ENCODE data around the gene CTDSPL.
"Not testable (repeated sequence)": the region's sequence is repeated elsewhere in the genome, so short reads cannot be mapped to it uniquely, and the experiment has no call there.

The CTDSPL gene

DNA sequence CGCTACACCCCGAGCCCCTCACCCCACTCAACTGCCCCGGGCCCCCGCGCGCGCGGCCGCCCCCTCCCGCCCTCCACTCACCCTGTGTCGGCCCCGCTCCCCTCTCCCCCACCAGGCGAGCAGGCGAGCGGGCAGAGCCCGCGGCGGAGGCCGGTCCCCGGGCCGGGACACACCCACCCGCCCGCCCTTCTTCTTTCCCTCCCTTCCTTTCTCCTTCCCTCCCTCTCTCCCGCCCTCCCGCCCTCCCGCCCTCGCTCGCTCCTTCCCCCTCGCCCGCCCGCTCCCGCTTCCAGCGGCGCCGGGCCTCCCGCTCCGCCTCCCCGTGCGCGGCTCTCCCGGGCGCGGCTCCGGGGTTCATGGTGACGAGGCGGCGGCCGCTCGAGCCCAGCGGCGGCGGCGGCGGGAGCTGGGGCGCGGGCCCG is at the start of gene CTDSPL:
TSS of gene CTDSPL (plus strand) at position 261 of the 422 bp plus-strand sequence. CDS start 320 bp downstream, outside the sequence.
- Histone ChIP-seq H3K9me3 (ENCODE audit: control insufficient read depth in 2 of 2, low read length in 2 of 2) (no peaks in the 10 kb centered on the region), H3K27me3 (ENCODE audit: control insufficient read depth in 1 of 2, insufficient read depth in 2 of 2, low read length in 2 of 2) (no peaks in the 10 kb centered on the region), H3K36me3 (ENCODE audit: control insufficient read depth in 2 of 2, insufficient read depth in 2 of 2, low read length in 2 of 2) (no peaks in the 10 kb centered on the region), H3K4me1 (ENCODE audit: control insufficient read depth, insufficient read depth, low read length) (peaks cover 36% of the 10 kb centered on the region), H3K9ac (ENCODE audit: low read length in 2 of 2) (peak within 1 kb of the TSS; percentile 72), H3K27ac (ENCODE audit: low read length) (peak within 1 kb of the TSS; percentile 67), H3K4me3 (ENCODE audit: low read length in 2 of 2) (peak within 1 kb of the TSS; percentile 88 to 93)

GRCh38 chr3:37812499-37812896 is 49.2 kb upstream of the CTDSPL start:
- Histone ChIP-seq H3K27ac (ENCODE audit: low read length) (peak overlapping the region; percentile 53), H3K4me3 (ENCODE audit: low read length in 2 of 2) (peak overlapping the region in 1 of 2 donors; percentile 40), H3K36me3 (ENCODE audit: control insufficient read depth in 2 of 2, insufficient read depth in 2 of 2, low read length in 2 of 2) (peaks cover 5 to 24% of the 10 kb centered on the region in 2 donors), H3K9ac (ENCODE audit: low read length in 2 of 2) (peak overlapping the region in 1 of 2 donors; percentile 5), H3K27me3 (ENCODE audit: control insufficient read depth in 1 of 2, insufficient read depth in 2 of 2, low read length in 2 of 2) (no peaks in the 10 kb centered on the region), H3K4me1 (ENCODE audit: control insufficient read depth, insufficient read depth, low read length) (peaks cover 44% of the 10 kb centered on the region), H3K9me3 (ENCODE audit: control insufficient read depth in 2 of 2, low read length in 2 of 2) (no peaks in the 10 kb centered on the region)

- Histone ChIP-seq H3K27me3 (ENCODE audit: control insufficient read depth in 1 of 2, insufficient read depth in 2 of 2, low read length in 2 of 2) (no peaks in the 10 kb centered on the region), H3K9ac (ENCODE audit: low read length in 2 of 2) (no peak overlapping the region), H3K4me3 (ENCODE audit: low read length in 2 of 2) (no peak overlapping the region), H3K4me1 (ENCODE audit: control insufficient read depth, insufficient read depth, low read length) (peaks cover 49% of the 10 kb centered on the region), H3K27ac (ENCODE audit: low read length) (no peak overlapping the region), H3K9me3 (ENCODE audit: control insufficient read depth in 2 of 2, low read length in 2 of 2) (no peaks in the 10 kb centered on the region), H3K36me3 (ENCODE audit: control insufficient read depth in 2 of 2, insufficient read depth in 2 of 2, low read length in 2 of 2) (peaks cover 3 to 17% of the 10 kb centered on the region in 2 donors)
These were observed 48.3 kb upstream of the CTDSPL start for GRCh38 chr3:37813403-37813802.

DNA sequence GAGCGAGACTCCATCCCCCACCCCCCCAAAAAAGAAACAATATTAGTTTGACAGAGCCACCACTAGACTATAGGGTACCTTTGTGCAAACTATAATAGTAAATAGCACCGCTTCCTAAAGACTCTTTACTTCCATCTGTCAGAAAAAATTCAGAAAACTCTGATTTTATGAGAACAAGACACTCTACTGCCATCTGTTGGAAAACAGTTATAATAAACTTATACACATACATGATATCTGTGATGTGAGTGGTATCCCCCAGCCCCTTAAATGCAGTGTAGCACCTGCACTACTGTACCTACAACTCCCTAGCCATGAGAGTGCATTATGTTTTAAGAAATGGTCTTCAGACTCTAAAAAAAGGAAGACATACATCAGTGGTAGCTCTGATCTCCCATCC is 47.1 kb upstream of the CTDSPL start:
- peaks cover 60% of the 10 kb centered on the region for H3K4me1 ChIP-seq (ENCODE audit: control insufficient read depth, insufficient read depth, low read length)
- no peak overlapping the region for H3K9ac ChIP-seq (ENCODE audit: low read length in 2 of 2)
- H3K27ac ChIP-seq (ENCODE audit: low read length) = no peak overlapping the region
- no peak overlapping the region for H3K4me3 ChIP-seq (ENCODE audit: low read length in 2 of 2)
- no peaks in the 10 kb centered on the region for H3K9me3 ChIP-seq (ENCODE audit: control insufficient read depth in 2 of 2, low read length in 2 of 2)
- peaks cover 0 to 12% of the 10 kb centered on the region in 2 donors for H3K36me3 ChIP-seq (ENCODE audit: control insufficient read depth in 2 of 2, insufficient read depth in 2 of 2, low read length in 2 of 2)
- H3K27me3 ChIP-seq (ENCODE audit: control insufficient read depth in 1 of 2, insufficient read depth in 2 of 2, low read length in 2 of 2) = no peaks in the 10 kb centered on the region

- Histone ChIP-seq H3K4me1 (ENCODE audit: control insufficient read depth, insufficient read depth, low read length) (peaks cover 63% of the 10 kb centered on the region), H3K36me3 (ENCODE audit: control insufficient read depth in 2 of 2, insufficient read depth in 2 of 2, low read length in 2 of 2) (peaks cover 0 to 12% of the 10 kb centered on the region in 2 donors)
- H3K27ac ChIP-seq (ENCODE audit: low read length); H3K9me3 ChIP-seq (ENCODE audit: control insufficient read depth in 2 of 2, low read length in 2 of 2); H3K9ac ChIP-seq (ENCODE audit: low read length in 2 of 2); H3K27me3 ChIP-seq (ENCODE audit: control insufficient read depth in 1 of 2, insufficient read depth in 2 of 2, low read length in 2 of 2); H3K4me3 ChIP-seq (ENCODE audit: low read length in 2 of 2): not testable (repeated sequence)
These were observed 46.5 kb upstream of the CTDSPL start for GRCh38 chr3:37815156-37815555.

DNA sequence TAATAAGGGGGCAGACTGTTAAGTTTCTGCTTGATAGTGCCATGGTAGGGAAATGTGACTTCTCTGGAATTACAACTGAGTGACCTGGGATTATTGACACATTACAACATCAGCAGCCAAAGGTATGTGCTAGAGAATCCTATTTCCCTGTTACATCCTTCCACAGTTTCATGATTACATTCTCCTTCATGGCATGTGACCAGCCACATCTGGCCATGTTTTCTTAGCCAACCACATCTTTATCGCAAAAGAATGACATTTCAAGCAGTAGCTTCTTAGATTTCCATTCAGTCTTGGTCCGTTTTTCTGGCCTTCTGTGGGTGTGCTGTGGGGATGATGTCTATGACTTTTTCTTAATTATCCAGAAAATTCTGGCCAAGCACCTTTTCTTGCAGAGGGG is 45.4 kb upstream of the CTDSPL start:
- H3K4me3 ChIP-seq (ENCODE audit: low read length in 2 of 2) = no peak overlapping the region
- H3K27ac ChIP-seq (ENCODE audit: low read length) = peak overlapping the region; percentile 11
- no peaks in the 10 kb centered on the region for H3K9me3 ChIP-seq (ENCODE audit: control insufficient read depth in 2 of 2, low read length in 2 of 2)
- no peak overlapping the region for H3K9ac ChIP-seq (ENCODE audit: low read length in 2 of 2)
- peaks cover 0 to 13% of the 10 kb centered on the region in 2 donors for H3K36me3 ChIP-seq (ENCODE audit: control insufficient read depth in 2 of 2, insufficient read depth in 2 of 2, low read length in 2 of 2)
- H3K4me1 ChIP-seq (ENCODE audit: control insufficient read depth, insufficient read depth, low read length) = peaks cover 60% of the 10 kb centered on the region
- no peaks in the 10 kb centered on the region for H3K27me3 ChIP-seq (ENCODE audit: control insufficient read depth in 1 of 2, insufficient read depth in 2 of 2, low read length in 2 of 2)

GRCh38 chr3:37819591-37819990 is 42.1 kb upstream of the CTDSPL start:
- Histone ChIP-seq H3K27ac (ENCODE audit: low read length) (peak overlapping the region; percentile 58), H3K27me3 (ENCODE audit: control insufficient read depth in 1 of 2, insufficient read depth in 2 of 2, low read length in 2 of 2) (no peaks in the 10 kb centered on the region), H3K4me3 (ENCODE audit: low read length in 2 of 2) (no peak overlapping the region), H3K4me1 (ENCODE audit: control insufficient read depth, insufficient read depth, low read length) (peaks cover 51% of the 10 kb centered on the region), H3K9ac (ENCODE audit: low read length in 2 of 2) (no peak overlapping the region), H3K9me3 (ENCODE audit: control insufficient read depth in 2 of 2, low read length in 2 of 2) (no peaks in the 10 kb centered on the region), H3K36me3 (ENCODE audit: control insufficient read depth in 2 of 2, insufficient read depth in 2 of 2, low read length in 2 of 2) (peaks cover 0 to 13% of the 10 kb centered on the region in 2 donors)

- H3K4me1 ChIP-seq (ENCODE audit: control insufficient read depth, insufficient read depth, low read length) = peaks cover 51% of the 10 kb centered on the region
- H3K9ac ChIP-seq (ENCODE audit: low read length in 2 of 2) = peak overlapping the region in 1 of 2 donors; percentile 0
- H3K27ac ChIP-seq (ENCODE audit: low read length) = peak overlapping the region; percentile 58
- no peak overlapping the region for H3K4me3 ChIP-seq (ENCODE audit: low read length in 2 of 2)
- H3K9me3 ChIP-seq (ENCODE audit: control insufficient read depth in 2 of 2, low read length in 2 of 2) = no peaks in the 10 kb centered on the region
- H3K27me3 ChIP-seq (ENCODE audit: control insufficient read depth in 1 of 2, insufficient read depth in 2 of 2, low read length in 2 of 2) = no peaks in the 10 kb centered on the region
- peaks cover 0 to 13% of the 10 kb centered on the region in 2 donors for H3K36me3 ChIP-seq (ENCODE audit: control insufficient read depth in 2 of 2, insufficient read depth in 2 of 2, low read length in 2 of 2)
These were observed 41.4 kb upstream of the CTDSPL start for GRCh38 chr3:37820286-37820685.

GRCh38 chr3:37823189-37823588 is 38.5 kb upstream of the CTDSPL start:
- Histone ChIP-seq H3K36me3 (ENCODE audit: control insufficient read depth in 2 of 2, insufficient read depth in 2 of 2, low read length in 2 of 2) (peaks cover 0 to 2% of the 10 kb centered on the region in 2 donors), H3K27ac (ENCODE audit: low read length) (no peak overlapping the region), H3K4me1 (ENCODE audit: control insufficient read depth, insufficient read depth, low read length) (peaks cover 35% of the 10 kb centered on the region), H3K27me3 (ENCODE audit: control insufficient read depth in 1 of 2, insufficient read depth in 2 of 2, low read length in 2 of 2) (no peaks in the 10 kb centered on the region), H3K9me3 (ENCODE audit: control insufficient read depth in 2 of 2, low read length in 2 of 2) (no peaks in the 10 kb centered on the region), H3K4me3 (ENCODE audit: low read length in 2 of 2) (no peak overlapping the region), H3K9ac (ENCODE audit: low read length in 2 of 2) (no peak overlapping the region)

GRCh38 chr3:37824090-37824953 is 37.4 kb upstream of the CTDSPL start:
- H3K9me3 ChIP-seq (ENCODE audit: control insufficient read depth in 2 of 2, low read length in 2 of 2) = no peaks in the 10 kb centered on the region
- H3K9ac ChIP-seq (ENCODE audit: low read length in 2 of 2) = no peak overlapping the region
- no peak overlapping the region for H3K27ac ChIP-seq (ENCODE audit: low read length)
- peaks cover 0 to 2% of the 10 kb centered on the region in 2 donors for H3K36me3 ChIP-seq (ENCODE audit: control insufficient read depth in 2 of 2, insufficient read depth in 2 of 2, low read length in 2 of 2)
- no peak overlapping the region for H3K4me3 ChIP-seq (ENCODE audit: low read length in 2 of 2)
- H3K27me3 ChIP-seq (ENCODE audit: control insufficient read depth in 1 of 2, insufficient read depth in 2 of 2, low read length in 2 of 2) = no peaks in the 10 kb centered on the region
- H3K4me1 ChIP-seq (ENCODE audit: control insufficient read depth, insufficient read depth, low read length) = peaks cover 25% of the 10 kb centered on the region

DNA sequence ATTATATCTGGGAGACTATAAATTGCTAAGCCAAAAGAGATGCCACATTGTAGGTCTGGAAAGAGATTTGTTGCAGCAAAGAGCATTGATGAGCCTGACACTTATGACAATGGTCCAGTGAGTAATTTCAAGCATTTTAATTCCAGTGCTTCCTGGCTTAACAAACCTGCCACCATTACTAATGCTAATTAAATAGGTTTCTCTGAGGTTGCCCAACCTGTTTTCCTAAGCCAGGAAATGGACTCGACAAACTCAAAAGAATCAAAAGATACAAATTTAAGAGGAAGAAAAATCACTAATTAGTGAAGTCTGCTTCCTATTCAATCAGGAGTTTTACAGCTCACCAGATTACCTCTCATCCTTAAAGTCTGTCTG is 36.7 kb upstream of the CTDSPL start:
- Histone ChIP-seq H3K27ac (ENCODE audit: low read length) (no peak overlapping the region), H3K36me3 (ENCODE audit: control insufficient read depth in 2 of 2, insufficient read depth in 2 of 2, low read length in 2 of 2) (peaks cover 0 to 2% of the 10 kb centered on the region in 2 donors)

More for the DNA sequence above, 36.7 kb upstream of the CTDSPL start:
- Histone ChIP-seq H3K9ac (ENCODE audit: low read length in 2 of 2) (no peak overlapping the region), H3K9me3 (ENCODE audit: control insufficient read depth in 2 of 2, low read length in 2 of 2) (no peaks in the 10 kb centered on the region), H3K4me3 (ENCODE audit: low read length in 2 of 2) (no peak overlapping the region), H3K27me3 (ENCODE audit: control insufficient read depth in 1 of 2, insufficient read depth in 2 of 2, low read length in 2 of 2) (no peaks in the 10 kb centered on the region), H3K4me1 (ENCODE audit: control insufficient read depth, insufficient read depth, low read length) (peaks cover 19% of the 10 kb centered on the region)
